ENCODE results near the gene AMOTL1. TPM values are rescaled to one million over a fixed set of nuclear protein-coding genes. Genes with fewer than 3 reads are reported as not detected.
"Not testable (repeated sequence)": the region's sequence is repeated elsewhere in the genome, so short reads cannot be mapped to it uniquely, and the experiment has no call there.

Gene AMOTL1
- total RNA-seq, 1 donor from 2014 or later, result 60.1 TPM

DNA sequence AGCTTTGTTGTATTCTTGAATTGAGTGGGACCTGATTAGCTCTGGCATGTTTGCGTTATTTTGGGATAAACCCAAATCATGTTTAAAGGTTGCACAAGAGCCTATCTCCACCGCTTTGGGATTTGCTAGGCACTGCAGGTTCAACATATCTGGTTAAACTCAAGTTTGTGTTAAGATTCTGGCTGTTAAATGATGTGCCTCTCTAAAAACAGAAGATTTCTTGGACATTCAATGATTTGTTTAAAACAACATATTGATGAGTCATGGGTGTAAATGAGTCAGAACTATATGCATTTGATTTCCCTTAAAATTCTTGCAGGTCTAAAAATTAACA is 67.4 kb downstream of the AMOTL1 start:
- DNase-seq (ENCODE audit: low spot score), result no peak
- intact Hi-C loops (cut with DNase I), result loop anchor here (5.0 kb wide), 1 partner anchor 33 kb away; no protein-coding TSS in a partner anchor

GRCh38 chr11:94837317-94837716 is 69.2 kb downstream of the AMOTL1 start:
- no peak for DNase-seq (ENCODE audit: low spot score)
- intact Hi-C loops (cut with DNase I), result loop anchor here (2.0 to 5.0 kb wide), 2 partner anchors 17 to 35 kb away; no protein-coding TSS in a partner anchor

DNA sequence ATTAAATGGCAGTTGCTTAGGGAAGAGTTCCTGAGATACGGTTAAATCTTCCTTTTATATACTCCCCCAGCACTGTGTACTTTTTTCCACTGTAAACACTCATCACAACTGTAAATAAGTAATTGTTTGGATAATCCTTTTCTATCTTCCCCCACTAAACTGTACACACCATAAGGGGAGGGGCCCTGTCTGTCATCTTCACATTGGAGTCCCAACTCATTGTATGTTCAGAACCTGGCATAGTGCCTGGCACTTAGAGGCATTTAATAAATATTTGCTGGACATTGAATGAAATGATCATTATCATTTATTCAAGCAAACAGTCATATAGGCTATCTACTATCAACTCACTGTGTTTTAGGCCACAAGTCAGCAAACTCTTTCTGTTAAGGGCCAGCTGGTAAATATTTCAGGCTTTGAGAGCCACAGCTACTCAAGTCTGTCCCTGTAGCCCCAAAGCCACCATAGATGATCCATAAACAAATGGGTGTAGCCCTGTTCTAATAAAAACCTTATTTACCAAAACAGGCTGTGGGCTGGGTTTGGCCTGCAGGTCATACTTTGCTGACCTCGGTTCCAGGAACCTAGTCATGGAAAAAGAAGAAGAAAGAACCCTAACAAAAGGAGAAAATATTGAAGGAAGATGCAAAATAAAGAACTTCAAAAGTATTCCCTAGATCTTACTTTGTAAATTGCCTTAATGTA is 70.0 kb downstream of the AMOTL1 start:
- DNase-seq (ENCODE audit: low spot score), result no peak
- intact Hi-C loops (cut with DNase I), result loop anchor here (5.0 kb wide), 1 partner anchor 36 kb away; no protein-coding TSS in a partner anchor

DNA sequence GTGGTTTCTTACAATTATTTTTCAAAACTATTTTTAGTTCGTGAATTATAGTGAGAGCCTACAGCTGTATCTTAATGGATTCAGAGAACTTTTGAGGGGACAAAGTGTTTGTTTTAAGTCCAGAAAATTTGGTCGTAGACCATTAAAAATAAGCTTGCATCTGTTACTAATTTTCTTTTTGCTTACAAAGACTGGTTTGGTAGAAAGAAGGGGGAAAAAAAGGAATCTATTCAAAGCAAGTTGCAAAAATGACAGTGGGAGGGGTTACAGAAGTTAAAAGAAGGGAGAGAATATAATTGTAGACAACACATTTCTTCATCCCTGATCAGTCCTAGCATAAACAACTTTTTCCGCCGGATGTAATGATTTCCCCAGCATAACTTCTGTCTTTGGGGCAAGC is 72.1 kb downstream of the AMOTL1 start:
- intact Hi-C loops (cut with DNase I), result no loop called here
- DNase-seq (ENCODE audit: low spot score), result no peak

DNA sequence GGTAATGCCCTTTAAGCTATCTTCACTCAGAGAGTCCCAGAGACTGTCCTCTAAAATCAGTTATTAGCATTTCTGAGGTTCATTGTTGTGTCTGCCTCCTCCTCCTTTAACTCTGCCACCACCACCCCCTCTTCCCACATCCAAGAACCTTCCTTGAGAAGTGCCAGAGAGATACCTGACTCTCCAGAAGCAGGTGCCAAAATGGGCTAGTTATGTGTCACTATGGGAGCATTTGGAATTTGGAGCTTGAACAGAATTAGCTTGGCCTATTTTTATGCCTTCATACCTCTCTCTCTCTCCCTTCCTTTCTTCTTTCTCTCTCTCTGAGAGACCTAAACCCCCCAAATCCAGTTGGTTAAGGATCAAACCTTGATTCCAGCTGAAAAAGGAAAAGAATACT is 75.9 kb downstream of the AMOTL1 start:
- no peak for DNase-seq (ENCODE audit: low spot score)
- intact Hi-C loops (cut with DNase I), result no loop called here

GRCh38 chr11:94845622-94846021 is 77.5 kb downstream of the AMOTL1 start:
- no peak for DNase-seq (ENCODE audit: low spot score)
- intact Hi-C loops (cut with DNase I), result no loop called here

- intact Hi-C loops (cut with DNase I), result no loop called here
- DNase-seq (ENCODE audit: low spot score), result no peak
Observed at GRCh38 chr11:94849839-94850238, 81.7 kb downstream of the AMOTL1 start.

- intact Hi-C loops (cut with DNase I), result no loop called here
- no peak for DNase-seq (ENCODE audit: low spot score)
Observed at GRCh38 chr11:94851864-94852636, 83.9 kb downstream of the AMOTL1 start.

DNA sequence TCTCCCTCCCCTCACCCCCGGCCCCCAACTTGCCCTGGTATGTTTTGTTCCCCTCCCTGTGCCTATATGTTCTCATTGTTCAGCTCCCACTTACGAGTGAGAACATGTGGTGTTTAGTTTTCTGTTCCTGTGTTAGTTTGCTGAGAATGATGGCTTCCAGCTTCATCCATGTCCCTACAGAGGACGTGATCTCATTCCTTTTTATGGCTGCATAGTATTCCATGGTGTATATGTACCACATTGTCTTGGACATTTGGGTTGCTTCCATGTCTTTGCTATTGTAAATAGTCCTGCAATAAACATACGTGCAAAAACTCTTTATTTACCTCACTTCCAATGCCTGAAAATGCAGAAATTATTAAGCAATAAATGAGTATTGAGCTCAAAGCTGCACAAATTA is 85.1 kb downstream of the AMOTL1 start:
- intact Hi-C loops (cut with DNase I); DNase-seq (ENCODE audit: low spot score): not testable (repeated sequence)

DNA sequence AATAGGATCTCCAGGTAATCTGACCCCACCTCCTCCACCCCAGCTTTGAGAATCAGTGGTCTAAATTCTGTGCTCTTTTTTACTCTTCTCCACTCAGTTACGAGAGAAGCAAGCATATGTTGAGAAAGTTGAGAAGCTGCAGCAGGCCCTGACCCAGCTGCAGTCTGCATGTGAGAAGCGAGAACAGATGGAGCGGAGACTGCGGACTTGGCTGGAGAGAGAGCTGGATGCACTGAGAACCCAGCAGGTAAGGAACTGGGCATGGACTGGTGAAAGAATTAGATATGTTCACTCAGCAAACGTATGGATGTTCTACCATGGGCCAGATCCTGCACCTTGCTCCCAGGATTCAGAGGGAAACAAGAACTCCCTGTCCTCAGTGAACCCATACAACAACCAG is 85.7 kb downstream of the AMOTL1 start:
- intact Hi-C loops (cut with DNase I), result loop anchor here (2.0 kb wide), 2 partner anchors 17 to 53 kb away; no protein-coding TSS in a partner anchor
- DNase-seq (ENCODE audit: low spot score), result no peak

GRCh38 chr11:94854770-94855633 is 86.8 kb downstream of the AMOTL1 start:
- no peak for DNase-seq (ENCODE audit: low spot score)
- intact Hi-C loops (cut with DNase I), result loop anchor here (2.0 kb wide), 2 partner anchors 18 to 54 kb away; no protein-coding TSS in a partner anchor

DNA sequence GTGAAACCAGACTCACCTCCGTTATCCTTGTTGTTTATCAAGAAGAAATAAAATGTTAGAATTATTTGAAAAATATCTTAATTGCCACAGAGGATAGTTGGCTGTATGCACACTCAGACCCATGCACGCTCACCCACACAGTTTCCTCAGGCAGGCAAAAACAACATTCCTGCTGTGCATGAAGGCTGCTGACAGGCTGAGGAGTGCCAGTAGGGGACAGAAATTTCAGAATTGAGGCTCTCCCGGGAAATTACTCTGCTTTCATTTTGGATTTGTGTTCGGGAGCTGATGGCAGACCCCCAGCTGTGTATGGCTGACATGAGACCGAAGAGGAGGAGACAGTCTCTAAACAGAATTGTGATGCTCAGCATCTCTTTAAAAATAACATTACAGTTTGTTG is 87.5 kb downstream of the AMOTL1 start:
- no peak for DNase-seq (ENCODE audit: low spot score)
- intact Hi-C loops (cut with DNase I), result loop anchor here (2.0 kb wide), 3 partner anchors 19 to 61 kb away; no protein-coding TSS in a partner anchor

GRCh38 chr11:94856443-94856842 is 88.3 kb downstream of the AMOTL1 start:
- no peak for DNase-seq (ENCODE audit: low spot score)

GRCh38 chr11:94857337-94857736 is 89.2 kb downstream of the AMOTL1 start:
- intact Hi-C loops (cut with DNase I), result loop anchor here (2.0 kb wide), 1 partner anchor 63 kb away; no protein-coding TSS in a partner anchor
- DNase-seq (ENCODE audit: low spot score), result no peak

More at GRCh38 chr11:94856443-94856842, 88.3 kb downstream of the AMOTL1 start:
- intact Hi-C loops (cut with DNase I), result loop anchor here (2.0 kb wide), 1 partner anchor 62 kb away; no protein-coding TSS in a partner anchor

- DNase-seq (ENCODE audit: low spot score), result no peak
- intact Hi-C loops (cut with DNase I), result no loop called here
Observed at GRCh38 chr11:94858012-94858705, 90.0 kb downstream of the AMOTL1 start.

DNA sequence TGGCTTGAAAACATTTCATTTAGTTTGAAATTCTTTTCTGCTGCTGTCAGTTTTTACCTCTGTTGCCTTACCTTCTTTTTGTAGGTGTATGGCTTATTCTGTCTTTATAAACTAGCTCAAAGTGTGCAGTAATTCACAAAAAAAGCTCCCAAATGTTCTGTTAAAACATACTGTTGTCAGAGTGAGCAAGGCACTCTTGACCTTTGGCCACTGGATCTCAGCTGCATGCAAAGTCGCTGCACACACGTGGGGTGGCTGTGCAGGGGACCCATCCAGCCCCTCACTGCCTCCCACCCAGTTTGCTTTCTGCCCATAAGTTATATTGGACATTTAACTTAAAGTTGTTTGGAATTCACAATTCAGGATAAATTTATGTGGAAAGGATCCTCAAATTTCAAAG is 92.2 kb downstream of the AMOTL1 start:
- intact Hi-C loops (cut with DNase I), result no loop called here
- DNase-seq (ENCODE audit: low spot score), result no peak

GRCh38 chr11:94861306-94861845 is 93.2 kb downstream of the AMOTL1 start:
- intact Hi-C loops (cut with DNase I), result no loop called here
- no peak for DNase-seq (ENCODE audit: low spot score)

DNA sequence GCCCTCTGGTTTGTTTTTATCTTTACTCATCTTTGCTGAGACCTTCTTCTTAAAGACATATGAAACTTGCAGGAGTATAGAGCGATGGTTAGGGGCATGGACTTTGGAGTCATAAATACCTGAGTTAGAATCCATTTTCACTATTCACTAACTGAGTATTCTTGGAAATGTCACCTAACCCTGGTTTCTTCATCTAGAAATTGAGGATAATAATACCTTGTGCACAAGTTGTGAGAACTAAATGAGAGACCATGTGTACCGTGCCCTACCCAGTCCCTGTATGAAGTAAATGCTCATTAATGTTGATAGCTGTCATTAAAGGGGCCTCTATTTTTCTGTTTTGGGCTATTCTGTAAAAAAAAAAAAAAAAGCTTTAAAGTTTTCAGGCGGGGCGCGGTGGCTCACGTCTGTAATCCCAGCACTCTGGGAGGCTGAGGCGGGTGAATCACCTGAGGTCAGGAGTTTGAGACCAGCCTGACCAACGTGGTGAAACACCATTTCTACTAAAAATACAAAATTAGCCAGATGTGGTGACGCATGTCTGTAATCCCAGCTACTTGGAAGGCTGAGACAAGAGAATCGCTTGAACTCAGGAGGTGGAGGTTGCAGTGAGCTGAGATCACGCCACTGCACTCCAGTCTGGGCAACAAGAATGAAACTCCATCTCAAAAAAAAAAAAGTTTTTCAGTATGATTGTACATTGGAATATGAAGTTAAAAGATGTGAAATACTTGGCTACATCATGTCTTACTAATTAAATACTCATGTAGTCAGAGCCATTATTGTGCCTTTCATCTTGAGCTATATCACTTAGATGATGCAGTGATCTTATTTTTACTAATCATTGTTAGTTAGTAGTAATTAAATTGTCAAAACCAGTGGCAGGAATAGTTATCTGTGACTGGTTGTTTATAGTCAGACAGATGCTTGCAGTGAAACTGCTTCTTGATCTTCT is 95.0 kb downstream of the AMOTL1 start:
- no peak for DNase-seq (ENCODE audit: low spot score)
- intact Hi-C loops (cut with DNase I), result no loop called here
